OCI-LY3 (cell line): ENCODE measurements around the gene EGR2.

Source experiments
- H2AFZ ChIP-seq: fragments of 200-600, 300-600 bp; shearing (Covaris generic); 2 replicates; pipeline ENCODE4 v1.6.0; 2014; ENCODE audit warnings: antibody characterized with exemption, low read depth, low read length
- H3K27ac ChIP-seq: fragments of 200-600, 300-600 bp; sonication (generic); 2 replicates; pipeline ENCODE4 v1.5.1; 2014; ENCODE audit warnings: mild to moderate bottlenecking, low read length, moderate library complexity, mixed read lengths
- H3K27me3 ChIP-seq: fragments of 200-600, 300-600 bp; sonication (generic); 2 replicates; pipeline ENCODE4 v1.6.1; 2014; ENCODE audit warnings: low read depth, low read length, mixed read lengths
- H3K36me3 ChIP-seq: fragments of 200-600, 300-600 bp; sonication (generic); replicated peaks from 2 replicates; pipeline ENCODE3; 2014; ENCODE audit warnings: low read depth, low read length, mixed read lengths
- H3K4me1 ChIP-seq: fragments of 300-600, 200-600 bp; sonication (generic); 2 replicates; pipeline ENCODE4 v1.6.1; 2014; ENCODE audit warnings: low read length, mixed read lengths
- H3K4me2 ChIP-seq: fragments of 200-600, 300-600 bp; sonication (generic); 2 replicates; pipeline ENCODE4 v1.6.1; 2014; ENCODE audit warnings: low read length, mixed read lengths
- H3K4me3 ChIP-seq: fragments of 300-600, 200-600 bp; sonication (generic); 2 replicates; pipeline ENCODE4 v1.5.1; 2014; ENCODE audit warnings: antibody characterized with exemption, mild to moderate bottlenecking, low read length, moderate library complexity
- H3K79me2 ChIP-seq: fragments of 300-600, 200-600 bp; shearing (Covaris generic); 2 replicates; pipeline ENCODE4 v1.6.1; 2014; ENCODE audit warnings: mild to moderate bottlenecking, low read length, mixed read lengths
- H3K9ac ChIP-seq: fragments of 300-600, 200-600 bp; shearing (Covaris generic); 2 replicates; pipeline ENCODE4 v1.6.0; 2014; ENCODE audit warnings: mild to moderate bottlenecking, low read length, moderate library complexity
- H3K9me3 ChIP-seq: fragments of 200-600, 300-600 bp; shearing (Covaris generic); 2 replicates; pipeline ENCODE4 v1.6.1; 2014; ENCODE audit warnings: low read length, mixed read lengths; ENCODE audit not compliant: insufficient read depth
- H4K20me1 ChIP-seq: fragments of 200-600, 300-600 bp; sonication (generic); 2 replicates; pipeline ENCODE4 v1.6.1; 2016; ENCODE audit warnings: low read length, mixed read lengths; ENCODE audit not compliant: insufficient read depth
- EZH2phosphoT487 ChIP-seq: fragments of 200-600 bp; shearing (Covaris generic); IDR thresholded peaks from 2 replicates; pipeline ENCODE4 v1.6.1; 2018; ENCODE audit warnings: antibody characterized with exemption, mixed run types, low read depth
- TF ChIP-seq, protein P1 (sequence below): fragments of 200-600, 300-600 bp; sonication (generic); IDR thresholded peaks from 2 replicates; pipeline ENCODE4 v1.5.1; 2014; ENCODE audit warnings: antibody characterized with exemption, low read length, low read depth

Gene EGR2

DNA sequence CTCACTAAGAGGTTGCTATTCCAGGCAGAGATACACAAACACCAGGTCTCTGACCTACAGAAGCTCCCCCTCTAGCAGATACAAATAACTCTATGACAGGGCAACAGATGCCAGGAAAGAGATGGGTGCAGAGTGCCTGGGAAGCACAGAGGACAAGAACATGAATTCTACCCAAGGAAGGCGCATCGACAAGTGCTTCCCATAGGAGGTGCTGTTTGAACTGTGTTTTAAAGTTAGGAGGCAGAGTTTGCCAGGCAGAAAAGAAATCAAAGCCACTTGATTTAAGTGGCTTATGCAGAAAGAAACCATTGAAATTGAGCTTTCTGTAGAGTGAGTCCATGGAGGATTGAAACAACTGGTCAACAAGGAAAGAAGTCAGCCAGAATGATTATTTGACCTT, 35.3 kb upstream of the EGR2 start:
- H3K4me1 ChIP-seq = peaks cover 34% of the 10 kb centered on the region
- H3K36me3 ChIP-seq = no peaks in the 10 kb centered on the region

DNA sequence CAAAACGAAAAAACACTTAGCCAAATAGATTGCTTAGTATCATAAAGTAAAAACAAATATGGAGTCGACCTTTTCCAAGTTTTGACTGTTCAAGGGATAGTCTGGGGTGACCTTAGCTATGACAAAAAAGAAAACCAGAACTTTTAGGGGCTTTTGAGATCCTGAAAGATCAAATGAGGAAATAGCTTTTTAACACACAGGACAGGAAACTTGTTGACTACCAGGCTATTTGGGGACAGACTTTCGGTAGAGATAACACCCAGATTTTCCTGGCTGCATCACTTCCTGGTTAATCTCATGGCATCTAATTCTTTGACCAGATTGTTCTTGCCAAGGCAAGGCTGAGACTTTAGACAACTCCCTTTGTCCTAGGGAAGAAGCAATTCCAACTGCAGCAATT, 34.5 kb upstream of the EGR2 start:
- H2AFZ ChIP-seq = no peak overlapping the region
- no peak overlapping the region for H3K27ac ChIP-seq
- no peaks in the 10 kb centered on the region for H3K36me3 ChIP-seq
- H3K9me3 ChIP-seq = no peaks in the 10 kb centered on the region
- H3K4me2 ChIP-seq = 0 out of 2 replicates have a peak overlapping the region, but pooled peaks have one; percentile 7
- no peak overlapping the region for H3K4me3 ChIP-seq
- H3K9ac ChIP-seq = no peak overlapping the region
- peaks cover 34% of the 10 kb centered on the region for H3K4me1 ChIP-seq
- H3K79me2 ChIP-seq = no peaks in the 10 kb centered on the region
- no peaks in the 10 kb centered on the region for H3K27me3 ChIP-seq
- no peak for TF ChIP-seq EZH2phosphoT487
- TF ChIP-seq, protein P1, sequence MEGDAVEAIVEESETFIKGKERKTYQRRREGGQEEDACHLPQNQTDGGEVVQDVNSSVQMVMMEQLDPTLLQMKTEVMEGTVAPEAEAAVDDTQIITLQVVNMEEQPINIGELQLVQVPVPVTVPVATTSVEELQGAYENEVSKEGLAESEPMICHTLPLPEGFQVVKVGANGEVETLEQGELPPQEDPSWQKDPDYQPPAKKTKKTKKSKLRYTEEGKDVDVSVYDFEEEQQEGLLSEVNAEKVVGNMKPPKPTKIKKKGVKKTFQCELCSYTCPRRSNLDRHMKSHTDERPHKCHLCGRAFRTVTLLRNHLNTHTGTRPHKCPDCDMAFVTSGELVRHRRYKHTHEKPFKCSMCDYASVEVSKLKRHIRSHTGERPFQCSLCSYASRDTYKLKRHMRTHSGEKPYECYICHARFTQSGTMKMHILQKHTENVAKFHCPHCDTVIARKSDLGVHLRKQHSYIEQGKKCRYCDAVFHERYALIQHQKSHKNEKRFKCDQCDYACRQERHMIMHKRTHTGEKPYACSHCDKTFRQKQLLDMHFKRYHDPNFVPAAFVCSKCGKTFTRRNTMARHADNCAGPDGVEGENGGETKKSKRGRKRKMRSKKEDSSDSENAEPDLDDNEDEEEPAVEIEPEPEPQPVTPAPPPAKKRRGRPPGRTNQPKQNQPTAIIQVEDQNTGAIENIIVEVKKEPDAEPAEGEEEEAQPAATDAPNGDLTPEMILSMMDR = no peak
- H4K20me1 ChIP-seq = no peaks in the 10 kb centered on the region

More for the DNA sequence above, 35.3 kb upstream of the EGR2 start:
- Histone ChIP-seq H3K79me2 (no peaks in the 10 kb centered on the region), H3K27ac (no peak overlapping the region), H3K9me3 (no peaks in the 10 kb centered on the region), H3K4me3 (no peak overlapping the region), H3K9ac (no peak overlapping the region), H4K20me1 (no peaks in the 10 kb centered on the region), H2AFZ (no peak overlapping the region), H3K27me3 (no peaks in the 10 kb centered on the region), H3K4me2 (no peak overlapping the region)
- TF ChIP-seq, protein P1 = peak; percentile 43
- TF ChIP-seq EZH2phosphoT487 = no peak

DNA sequence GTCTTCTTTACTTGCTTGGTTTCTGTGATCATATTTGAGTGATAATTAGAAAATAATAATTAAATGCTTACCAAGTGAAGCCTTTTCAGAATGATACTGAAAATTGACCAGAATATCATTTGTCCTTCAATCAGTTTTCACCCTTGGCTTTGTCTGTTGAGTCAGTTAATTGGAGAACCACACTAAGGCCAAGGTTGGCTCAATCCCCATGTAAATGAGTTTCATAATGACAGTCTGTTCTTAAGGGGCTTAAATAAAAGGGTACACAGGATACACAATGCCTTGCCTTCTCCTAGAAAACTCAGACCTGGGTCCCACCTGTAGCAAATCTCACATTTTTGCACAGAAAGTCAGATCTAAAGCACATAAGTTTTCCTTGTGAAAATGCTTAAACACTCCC, 31.3 kb upstream of the EGR2 start:
- Histone ChIP-seq H3K9me3 (no peaks in the 10 kb centered on the region), H3K36me3 (no peaks in the 10 kb centered on the region), H3K4me2 (no peak overlapping the region), H2AFZ (no peak overlapping the region), H3K4me1 (peaks cover 21% of the 10 kb centered on the region), H3K27ac (no peak overlapping the region), H3K4me3 (no peak overlapping the region), H3K79me2 (no peaks in the 10 kb centered on the region), H4K20me1 (no peaks in the 10 kb centered on the region), H3K27me3 (no peaks in the 10 kb centered on the region), H3K9ac (no peak overlapping the region)
- no peak for TF ChIP-seq EZH2phosphoT487
- TF ChIP-seq, protein P1 = no peak

DNA sequence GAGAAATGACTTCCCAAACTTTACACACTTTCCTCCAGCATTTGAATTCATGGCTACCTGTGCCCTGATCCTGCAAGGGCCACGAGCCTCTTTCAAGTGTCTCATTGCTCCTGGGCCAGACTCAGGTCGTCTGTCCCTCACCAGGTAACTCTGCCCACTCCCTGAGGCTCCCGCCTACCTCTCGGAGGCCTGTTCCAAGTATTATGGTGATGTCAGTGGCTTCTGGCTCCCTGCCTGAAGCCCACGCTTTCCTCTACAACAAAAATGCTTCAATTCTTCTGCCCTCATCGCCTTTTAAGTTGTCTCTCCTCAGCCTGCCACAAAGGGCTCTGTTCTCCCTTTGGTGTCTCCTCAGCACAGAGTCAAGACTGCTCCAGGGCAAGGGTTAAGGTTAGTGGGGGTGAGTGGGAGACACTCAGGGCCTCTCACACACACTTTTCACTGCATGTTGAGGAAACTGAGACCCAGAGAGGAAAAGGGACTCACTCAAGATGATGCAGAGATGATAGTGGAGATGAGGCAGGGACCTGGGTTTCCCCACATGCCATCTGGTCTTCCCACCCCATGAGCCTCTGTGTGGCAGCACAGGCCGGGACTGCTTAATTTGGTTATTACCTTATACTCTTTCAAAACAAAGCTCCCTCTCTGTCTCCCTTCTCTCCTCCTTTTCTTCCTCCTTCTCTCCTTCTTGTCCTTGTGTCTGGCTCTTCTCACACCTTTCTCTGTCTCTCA, 28.3 kb upstream of the EGR2 start:
- Histone ChIP-seq H3K27me3 (no peaks in the 10 kb centered on the region), H3K79me2 (no peaks in the 10 kb centered on the region), H4K20me1 (no peaks in the 10 kb centered on the region), H3K4me3 (no peak overlapping the region), H3K9me3 (no peaks in the 10 kb centered on the region), H3K9ac (no peak overlapping the region), H3K36me3 (no peaks in the 10 kb centered on the region), H3K27ac (no peak overlapping the region), H2AFZ (no peak overlapping the region), H3K4me1 (peaks cover 11% of the 10 kb centered on the region), H3K4me2 (no peak overlapping the region)
- TF ChIP-seq, protein P1 = no peak
- no peak for TF ChIP-seq EZH2phosphoT487
